Measurements from ENCODE around the gene RDH8.

DNA sequence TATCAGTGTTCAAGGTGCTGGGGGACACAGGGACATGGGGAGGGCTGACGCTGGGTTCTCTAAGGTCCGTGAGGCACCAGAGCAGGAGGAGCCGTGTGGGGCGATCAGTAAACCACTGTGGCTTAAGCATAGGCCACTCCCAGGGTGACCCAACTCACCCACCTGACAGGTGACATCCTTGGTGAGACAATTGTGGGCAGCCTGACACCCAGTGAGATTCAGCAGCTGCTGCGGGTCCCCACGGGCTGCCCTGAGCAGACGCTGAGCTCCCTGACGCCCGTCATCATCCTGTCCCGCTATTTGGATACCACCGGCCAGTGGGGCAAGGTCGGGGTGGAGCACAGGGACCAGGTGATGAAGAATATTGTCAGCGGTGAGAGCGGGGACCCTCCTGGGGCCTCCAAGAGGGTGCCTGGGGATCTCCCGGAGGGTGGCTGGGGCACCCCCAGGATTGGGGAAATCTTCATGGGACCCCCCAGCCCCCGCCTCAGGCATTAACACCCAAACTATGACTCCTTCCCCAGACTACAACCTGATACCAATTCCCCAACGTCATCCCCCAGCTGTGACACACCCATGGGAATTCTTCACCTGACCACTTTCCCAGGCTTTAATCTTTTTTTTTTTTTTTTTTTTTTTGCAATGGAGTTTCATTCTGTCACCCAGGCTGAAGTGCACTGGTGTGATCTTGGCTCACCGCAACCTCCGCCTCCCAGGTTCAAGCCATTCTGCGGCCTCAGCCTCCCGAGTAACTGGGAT is 39.5 kb downstream of the RDH8 start:
- TF ChIP-seq, protein P1, sequence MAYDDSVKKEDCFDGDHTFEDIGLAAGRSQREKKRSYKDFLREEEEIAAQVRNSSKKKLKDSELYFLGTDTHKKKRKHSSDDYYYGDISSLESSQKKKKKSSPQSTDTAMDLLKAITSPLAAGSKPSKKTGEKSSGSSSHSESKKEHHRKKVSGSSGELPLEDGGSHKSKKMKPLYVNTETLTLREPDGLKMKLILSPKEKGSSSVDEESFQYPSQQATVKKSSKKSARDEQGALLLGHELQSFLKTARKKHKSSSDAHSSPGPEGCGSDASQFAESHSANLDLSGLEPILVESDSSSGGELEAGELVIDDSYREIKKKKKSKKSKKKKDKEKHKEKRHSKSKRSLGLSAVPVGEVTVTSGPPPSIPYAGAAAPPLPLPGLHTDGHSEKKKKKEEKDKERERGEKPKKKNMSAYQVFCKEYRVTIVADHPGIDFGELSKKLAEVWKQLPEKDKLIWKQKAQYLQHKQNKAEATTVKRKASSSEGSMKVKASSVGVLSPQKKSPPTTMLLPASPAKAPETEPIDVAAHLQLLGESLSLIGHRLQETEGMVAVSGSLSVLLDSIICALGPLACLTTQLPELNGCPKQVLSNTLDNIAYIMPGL (CRISPR knock-in tag; IDR thresholded peaks at IDR 0.05; ENCODE audit: borderline replicate concordance) = no peak
- TF ChIP-seq TFCP2L1 (CRISPR knock-in tag; IDR thresholded peaks at IDR 0.05) (no peak), JUN (IDR thresholded peaks at IDR 0.05) (no peak)
- TF ChIP-seq, protein P2, sequence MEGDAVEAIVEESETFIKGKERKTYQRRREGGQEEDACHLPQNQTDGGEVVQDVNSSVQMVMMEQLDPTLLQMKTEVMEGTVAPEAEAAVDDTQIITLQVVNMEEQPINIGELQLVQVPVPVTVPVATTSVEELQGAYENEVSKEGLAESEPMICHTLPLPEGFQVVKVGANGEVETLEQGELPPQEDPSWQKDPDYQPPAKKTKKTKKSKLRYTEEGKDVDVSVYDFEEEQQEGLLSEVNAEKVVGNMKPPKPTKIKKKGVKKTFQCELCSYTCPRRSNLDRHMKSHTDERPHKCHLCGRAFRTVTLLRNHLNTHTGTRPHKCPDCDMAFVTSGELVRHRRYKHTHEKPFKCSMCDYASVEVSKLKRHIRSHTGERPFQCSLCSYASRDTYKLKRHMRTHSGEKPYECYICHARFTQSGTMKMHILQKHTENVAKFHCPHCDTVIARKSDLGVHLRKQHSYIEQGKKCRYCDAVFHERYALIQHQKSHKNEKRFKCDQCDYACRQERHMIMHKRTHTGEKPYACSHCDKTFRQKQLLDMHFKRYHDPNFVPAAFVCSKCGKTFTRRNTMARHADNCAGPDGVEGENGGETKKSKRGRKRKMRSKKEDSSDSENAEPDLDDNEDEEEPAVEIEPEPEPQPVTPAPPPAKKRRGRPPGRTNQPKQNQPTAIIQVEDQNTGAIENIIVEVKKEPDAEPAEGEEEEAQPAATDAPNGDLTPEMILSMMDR (IDR thresholded peaks at IDR 0.05) = no peak
